ENCODE results near the gene ABCA1.

ABCA1 gene

GRCh38 chr9:104810421-104811339 is 117.3 kb downstream of the ABCA1 start:
- H3K79me2 ChIP-seq (ENCODE audit: insufficient read depth, low read length) = no peaks in the 10 kb centered on the region
- no peak overlapping the region for H3K4me3 ChIP-seq (ENCODE audit: low read depth, low read length, poor library complexity, severe bottlenecking)
- H2AFZ ChIP-seq (ENCODE audit: low read length) = no peak overlapping the region
- H3K4me2 ChIP-seq (ENCODE audit: low read length) = no peak overlapping the region
- H3K4me1 ChIP-seq (ENCODE audit: insufficient read depth, low read length, severe bottlenecking) = no peaks in the 10 kb centered on the region
- no peaks in the 10 kb centered on the region for H3K9me2 ChIP-seq (ENCODE audit: low read depth, low read length)
- no peak for TF ChIP-seq EZH2 (IDR thresholded peaks at IDR 0.05; ENCODE audit: borderline replicate concordance, low read length)
- TF ChIP-seq, protein P1, sequence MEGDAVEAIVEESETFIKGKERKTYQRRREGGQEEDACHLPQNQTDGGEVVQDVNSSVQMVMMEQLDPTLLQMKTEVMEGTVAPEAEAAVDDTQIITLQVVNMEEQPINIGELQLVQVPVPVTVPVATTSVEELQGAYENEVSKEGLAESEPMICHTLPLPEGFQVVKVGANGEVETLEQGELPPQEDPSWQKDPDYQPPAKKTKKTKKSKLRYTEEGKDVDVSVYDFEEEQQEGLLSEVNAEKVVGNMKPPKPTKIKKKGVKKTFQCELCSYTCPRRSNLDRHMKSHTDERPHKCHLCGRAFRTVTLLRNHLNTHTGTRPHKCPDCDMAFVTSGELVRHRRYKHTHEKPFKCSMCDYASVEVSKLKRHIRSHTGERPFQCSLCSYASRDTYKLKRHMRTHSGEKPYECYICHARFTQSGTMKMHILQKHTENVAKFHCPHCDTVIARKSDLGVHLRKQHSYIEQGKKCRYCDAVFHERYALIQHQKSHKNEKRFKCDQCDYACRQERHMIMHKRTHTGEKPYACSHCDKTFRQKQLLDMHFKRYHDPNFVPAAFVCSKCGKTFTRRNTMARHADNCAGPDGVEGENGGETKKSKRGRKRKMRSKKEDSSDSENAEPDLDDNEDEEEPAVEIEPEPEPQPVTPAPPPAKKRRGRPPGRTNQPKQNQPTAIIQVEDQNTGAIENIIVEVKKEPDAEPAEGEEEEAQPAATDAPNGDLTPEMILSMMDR (IDR thresholded peaks at IDR 0.05; ENCODE audit: low read length) = no peak
- H3K27ac ChIP-seq (ENCODE audit: low read depth, low read length, poor library complexity, severe bottlenecking) = no peak overlapping the region
- no peak overlapping the region for H3K9ac ChIP-seq (ENCODE audit: low read length)
- H3K27me3 ChIP-seq (ENCODE audit: insufficient read depth, low read length) = no peaks in the 10 kb centered on the region
- peaks cover 15% of the 10 kb centered on the region; the same call in 1 of the 2 replicates for H3K36me3 ChIP-seq (ENCODE audit: insufficient read depth, low read length)
- no peaks in the 10 kb centered on the region for H4K20me1 ChIP-seq (ENCODE audit: insufficient read depth, low read length)
- no peaks in the 10 kb centered on the region for H3F3A ChIP-seq (ENCODE audit: insufficient read depth, low read length)
- H3K9me3 ChIP-seq (ENCODE audit: low read length) = no peaks in the 10 kb centered on the region

GRCh38 chr9:104808035-104808614 is 119.8 kb downstream of the ABCA1 start:
- H3K9me2 ChIP-seq (ENCODE audit: low read depth, low read length) = no peaks in the 10 kb centered on the region
- no peak overlapping the region for H3K4me2 ChIP-seq (ENCODE audit: low read length)
- H3K9me3 ChIP-seq (ENCODE audit: low read length) = no peaks in the 10 kb centered on the region
- H3K79me2 ChIP-seq (ENCODE audit: insufficient read depth, low read length) = no peaks in the 10 kb centered on the region
- no peak overlapping the region for H2AFZ ChIP-seq (ENCODE audit: low read length)
- peaks cover 10% of the 10 kb centered on the region; the same call in 1 of the 2 replicates for H3K36me3 ChIP-seq (ENCODE audit: insufficient read depth, low read length)
- no peak overlapping the region for H3K9ac ChIP-seq (ENCODE audit: low read length)
- TF ChIP-seq EZH2 (IDR thresholded peaks at IDR 0.05; ENCODE audit: borderline replicate concordance, low read length) = no peak
- TF ChIP-seq, protein P1 (IDR thresholded peaks at IDR 0.05; ENCODE audit: low read length) = peak; percentile 28
- H3K4me1 ChIP-seq (ENCODE audit: insufficient read depth, low read length, severe bottlenecking) = no peaks in the 10 kb centered on the region
- H3K27ac ChIP-seq (ENCODE audit: low read depth, low read length, poor library complexity, severe bottlenecking) = no peak overlapping the region
- H3F3A ChIP-seq (ENCODE audit: insufficient read depth, low read length) = no peaks in the 10 kb centered on the region
- no peaks in the 10 kb centered on the region for H4K20me1 ChIP-seq (ENCODE audit: insufficient read depth, low read length)
- H3K4me3 ChIP-seq (ENCODE audit: low read depth, low read length, poor library complexity, severe bottlenecking) = no peak overlapping the region
- no peaks in the 10 kb centered on the region for H3K27me3 ChIP-seq (ENCODE audit: insufficient read depth, low read length)

- Histone ChIP-seq H3K9me3 (ENCODE audit: low read length) (no peaks in the 10 kb centered on the region), H3K36me3 (ENCODE audit: insufficient read depth, low read length) (peaks cover 10% of the 10 kb centered on the region; the same call in 1 of the 2 replicates), H3K9ac (ENCODE audit: low read length) (no peak overlapping the region), H3K27ac (ENCODE audit: low read depth, low read length, poor library complexity, severe bottlenecking) (no peak overlapping the region), H3K4me3 (ENCODE audit: low read depth, low read length, poor library complexity, severe bottlenecking) (no peak overlapping the region), H3K79me2 (ENCODE audit: insufficient read depth, low read length) (no peaks in the 10 kb centered on the region), H3K4me2 (ENCODE audit: low read length) (no peak overlapping the region), H4K20me1 (ENCODE audit: insufficient read depth, low read length) (no peaks in the 10 kb centered on the region), H3K9me2 (ENCODE audit: low read depth, low read length) (no peaks in the 10 kb centered on the region), H2AFZ (ENCODE audit: low read length) (no peak overlapping the region), H3K4me1 (ENCODE audit: insufficient read depth, low read length, severe bottlenecking) (no peaks in the 10 kb centered on the region), H3F3A (ENCODE audit: insufficient read depth, low read length) (no peaks in the 10 kb centered on the region), H3K27me3 (ENCODE audit: insufficient read depth, low read length) (no peaks in the 10 kb centered on the region)
- TF ChIP-seq, protein P1 (IDR thresholded peaks at IDR 0.05; ENCODE audit: low read length) = no peak
- TF ChIP-seq EZH2 (IDR thresholded peaks at IDR 0.05; ENCODE audit: borderline replicate concordance, low read length) = no peak
These were observed 122.5 kb downstream of the ABCA1 start for GRCh38 chr9:104805441-104805840.
